Mammary epithelial cell (primary cell): ENCODE measurements around the gene IMPDH2.

Experiments
- EZH2 ChIP-seq: IDR thresholded peaks from 2 replicates; pipeline ENCODE4 v1.6.1; 2012; ENCODE audit warnings: low read length, inconsistent platforms, borderline replicate concordance
- TF ChIP-seq, protein P1 (sequence below), 2 donors: IDR thresholded peaks in 1 of 2; conservative IDR thresholded peaks in 1 of 2; 2 replicates each; pipeline ENCODE4 v1.5.1; 2011 to 2012; ENCODE audit warnings: inconsistent platforms in 2 of 2, low read length in 2 of 2, mild to moderate bottlenecking in 2 of 2, control low read depth in 1 of 2, low read depth in 1 of 2; ENCODE audit not compliant: insufficient read depth in 1 of 2; ENCODE audit errors: extremely low read depth in 1 of 2

GRCh38 chr3:49025793-49026520, 3.2 kb downstream of the IMPDH2 start:
- TF ChIP-seq, protein P1, sequence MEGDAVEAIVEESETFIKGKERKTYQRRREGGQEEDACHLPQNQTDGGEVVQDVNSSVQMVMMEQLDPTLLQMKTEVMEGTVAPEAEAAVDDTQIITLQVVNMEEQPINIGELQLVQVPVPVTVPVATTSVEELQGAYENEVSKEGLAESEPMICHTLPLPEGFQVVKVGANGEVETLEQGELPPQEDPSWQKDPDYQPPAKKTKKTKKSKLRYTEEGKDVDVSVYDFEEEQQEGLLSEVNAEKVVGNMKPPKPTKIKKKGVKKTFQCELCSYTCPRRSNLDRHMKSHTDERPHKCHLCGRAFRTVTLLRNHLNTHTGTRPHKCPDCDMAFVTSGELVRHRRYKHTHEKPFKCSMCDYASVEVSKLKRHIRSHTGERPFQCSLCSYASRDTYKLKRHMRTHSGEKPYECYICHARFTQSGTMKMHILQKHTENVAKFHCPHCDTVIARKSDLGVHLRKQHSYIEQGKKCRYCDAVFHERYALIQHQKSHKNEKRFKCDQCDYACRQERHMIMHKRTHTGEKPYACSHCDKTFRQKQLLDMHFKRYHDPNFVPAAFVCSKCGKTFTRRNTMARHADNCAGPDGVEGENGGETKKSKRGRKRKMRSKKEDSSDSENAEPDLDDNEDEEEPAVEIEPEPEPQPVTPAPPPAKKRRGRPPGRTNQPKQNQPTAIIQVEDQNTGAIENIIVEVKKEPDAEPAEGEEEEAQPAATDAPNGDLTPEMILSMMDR (conservative IDR thresholded peaks at IDR 0.05 in 1 of 2, IDR thresholded peaks at IDR 0.05 in 1 of 2; ENCODE audit: extremely low read depth in 1 of 2, insufficient read depth in 1 of 2, low read depth in 1 of 2, low read length in 2 of 2): no peak
- no peak for TF ChIP-seq EZH2
